Erythroblast (primary cell): Measurements from ENCODE around the gene POLR1C.
"Not testable (repeated sequence)": the region's sequence is repeated elsewhere in the genome, so short reads cannot be mapped to it uniquely, and the experiment has no call there.

ENCODE experiments used
- DNase-seq, 2 experiments: peaks; one replicate each; lab custom pipeline; 2025; lab: John Stamatoyannopoulos, UW
- GATA1 ChIP-seq: IDR thresholded peaks from 2 replicates; pipeline ENCODE4 v1.6.1; 2011; ENCODE audit warnings: low read depth, mild to moderate bottlenecking, control low read depth, low read length, moderate library complexity
- POLR2A ChIP-seq: IDR thresholded peaks from 2 replicates; pipeline ENCODE4 v1.6.1; 2011; ENCODE audit warnings: mild to moderate bottlenecking, low read length

POLR1C gene

GRCh38 chr6:43516697-43517504, at the start of gene POLR1C, which contains the start of gene YIPF3:
POLR1C (plus strand) TSS chr6:43517089; CDS start chr6:43517110, 21 bp downstream.
YIPF3 (minus strand) TSS chr6:43516926; CDS start chr6:43516807, 119 bp downstream.
- TF ChIP-seq GATA1 = no peak
- TF ChIP-seq POLR2A = peak; percentile 88
- peak; percentile 98 to 99 for DNase-seq

- not testable (repeated sequence) for DNase-seq
Observed at GRCh38 chr6:43467265-43467664, 49.6 kb upstream of the POLR1C start.

GRCh38 chr6:43467752-43468151, 49.1 kb upstream of the POLR1C start:
- no peak for DNase-seq
- TF ChIP-seq POLR2A = no peak
- no peak for TF ChIP-seq GATA1

- no peak for DNase-seq
- TF ChIP-seq GATA1 (no peak), POLR2A (no peak)
Observed at GRCh38 chr6:43468240-43468639, 48.6 kb upstream of the POLR1C start.

GRCh38 chr6:43468748-43469681, 47.9 kb upstream of the POLR1C start:
- DNase-seq = no peak
- TF ChIP-seq POLR2A (no peak), GATA1 (no peak)

GRCh38 chr6:43469947-43470346, 46.9 kb upstream of the POLR1C start:
- TF ChIP-seq POLR2A (no peak), GATA1 (no peak)

GRCh38 chr6:43471399-43471798, 45.5 kb upstream of the POLR1C start:
- DNase-seq = no peak
- TF ChIP-seq GATA1 = no peak
- TF ChIP-seq POLR2A = no peak

More at GRCh38 chr6:43469947-43470346, 46.9 kb upstream of the POLR1C start:
- no peak for DNase-seq

- no peak for TF ChIP-seq GATA1
- no peak for TF ChIP-seq POLR2A
Observed at GRCh38 chr6:43472515-43472914, 44.4 kb upstream of the POLR1C start.

GRCh38 chr6:43475516-43475915, 41.4 kb upstream of the POLR1C start:
- no peak for DNase-seq
- TF ChIP-seq GATA1 = no peak
- TF ChIP-seq POLR2A = no peak

More at GRCh38 chr6:43472515-43472914, 44.4 kb upstream of the POLR1C start:
- no peak for DNase-seq

- DNase-seq = peak in 1 of 2 experiments; percentile 35
- TF ChIP-seq GATA1 = no peak
- TF ChIP-seq POLR2A = no peak
Observed at GRCh38 chr6:43476746-43477145, 40.1 kb upstream of the POLR1C start.

- peak; percentile 88 to 92 for DNase-seq
- peak; percentile 47 for TF ChIP-seq POLR2A
- TF ChIP-seq GATA1 = no peak
Observed at GRCh38 chr6:43477235-43478007, 39.5 kb upstream of the POLR1C start, which contains the start of gene TJAP1. TJAP1 (plus strand) TSS chr6:43477570; CDS start chr6:43499002, 21,432 bp downstream.

- TF ChIP-seq POLR2A = no peak
- no peak for TF ChIP-seq GATA1
- DNase-seq = peak; percentile 45 to 63
Observed at GRCh38 chr6:43478008-43478372, 38.9 kb upstream of the POLR1C start.

- no peak for TF ChIP-seq GATA1
- TF ChIP-seq POLR2A = no peak
- peak in 1 of 2 experiments; percentile 7 for DNase-seq
Observed at GRCh38 chr6:43481075-43481474, 35.8 kb upstream of the POLR1C start.
